OCI-LY7 (cell line): ENCODE results near the gene BACH2.
"Not testable (repeated sequence)": the region's sequence is repeated elsewhere in the genome, so short reads cannot be mapped to it uniquely, and the experiment has no call there.

Experiments used
- CTCF ChIP-seq: fragments of 200-600 bp; sonication (generic); conservative IDR thresholded peaks from 2 replicates; pipeline ENCODE4 v1.5.1; 2014; ENCODE audit warnings: mild to moderate bottlenecking, antibody characterized with exemption, low read length, moderate library complexity, mixed read lengths
- EZH2phosphoT487 ChIP-seq: fragments of 200-600 bp; sonication (generic); IDR thresholded peaks from 2 replicates; pipeline ENCODE4 v1.6.1; 2018; ENCODE audit warnings: low read depth, borderline replicate concordance, mild to moderate bottlenecking, mixed run types, antibody characterized with exemption, low read length, moderate library complexity, mixed read lengths

- TF ChIP-seq CTCF, EZH2phosphoT487: not testable (repeated sequence)
Measured at GRCh38 chr6:90133664-90134063, 163.0 kb downstream of the BACH2 start.
